IPS-18a (cell line): Measurements from ENCODE around the gene ZNF611.
A peak's percentile ranks its signal among the peaks of the same experiment; 100 is the strongest.
"Not testable (repeated sequence)": the region's sequence is repeated elsewhere in the genome, so short reads cannot be mapped to it uniquely, and the experiment has no call there.

ENCODE experiments used
- H3K27ac ChIP-seq: one replicate; pipeline ENCODE4 v1.5.1; 2013; ENCODE audit warnings: low read length
- H3K27me3 ChIP-seq: one replicate; pipeline ENCODE4 v1.6.1; 2013; ENCODE audit warnings: mild to moderate bottlenecking, low read length; ENCODE audit not compliant: control insufficient read depth, insufficient read depth
- H3K36me3 ChIP-seq: one replicate; pipeline ENCODE4 v1.6.1; 2013; ENCODE audit warnings: low read depth, low read length; ENCODE audit not compliant: control insufficient read depth
- H3K4me1 ChIP-seq: one replicate; pipeline ENCODE4 v1.6.1; 2013; ENCODE audit warnings: low read depth, low read length; ENCODE audit not compliant: control insufficient read depth
- H3K4me3 ChIP-seq: one replicate; pipeline ENCODE4 v1.5.1; 2013; ENCODE audit warnings: low read length
- H3K9ac ChIP-seq: one replicate; pipeline ENCODE4 v1.6.1; 2013; ENCODE audit warnings: mild to moderate bottlenecking, low read length, moderate library complexity
- H3K9me3 ChIP-seq: one replicate; pipeline ENCODE4 v1.6.1; 2013; ENCODE audit warnings: low read depth, low read length; ENCODE audit not compliant: control insufficient read depth

ZNF611 gene

DNA sequence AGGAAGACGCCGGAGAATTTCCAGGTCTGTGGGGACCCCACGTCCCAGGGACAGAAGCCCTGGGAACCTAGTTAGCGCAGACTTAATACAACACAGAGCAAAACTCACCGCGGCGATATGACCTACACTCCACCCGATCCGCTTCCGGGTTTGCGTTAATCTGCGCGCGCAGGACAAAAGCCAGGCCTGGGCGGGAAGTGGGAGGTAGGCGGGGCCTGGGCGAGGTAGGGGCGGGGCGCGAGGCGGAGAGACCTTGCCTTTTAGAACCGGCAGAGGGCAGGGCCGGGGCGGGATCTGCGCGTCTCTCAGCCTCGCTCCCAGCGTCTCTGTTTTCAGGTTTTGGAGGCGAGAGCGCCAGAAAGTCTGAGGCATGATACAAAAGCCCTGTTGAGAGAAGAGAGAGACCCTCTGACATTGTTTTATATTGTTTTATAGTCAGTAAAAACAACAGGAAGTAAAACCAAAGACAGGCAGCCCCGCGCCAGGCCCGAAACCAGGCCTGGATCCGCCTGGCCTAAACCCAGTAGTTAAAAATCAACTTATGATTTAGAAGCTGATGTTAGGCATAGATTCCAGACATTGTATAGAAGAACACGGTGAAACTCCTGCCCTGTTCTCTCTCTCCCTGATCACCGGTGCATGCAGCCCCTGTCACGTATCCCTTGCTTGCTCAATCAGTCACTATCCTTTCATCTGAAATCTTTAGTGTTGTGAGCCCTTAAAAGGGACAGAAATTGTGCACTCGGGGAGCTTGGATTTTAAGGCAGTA, at the start of gene ZNF611:
Gene ZNF611, minus strand, starts transcription at position 152 of the 769 bp plus-strand sequence. CDS start 19,150 bp downstream, outside the sequence.
- H3K4me3 ChIP-seq = peak within 1 kb of the TSS; percentile 99
- H3K36me3 ChIP-seq = no peaks in the 10 kb centered on the region
- H3K4me1 ChIP-seq = peaks cover 14% of the 10 kb centered on the region
- peak within 1 kb of the TSS; percentile 86 for H3K9ac ChIP-seq
- peaks cover 7% of the 10 kb centered on the region for H3K27me3 ChIP-seq
- no peak within 1 kb of the TSS for H3K27ac ChIP-seq
- no peaks in the 10 kb centered on the region for H3K9me3 ChIP-seq

GRCh38 chr19:52782864-52783263, 48.0 kb upstream of the ZNF611 start:
- H3K4me1 ChIP-seq, H3K36me3 ChIP-seq, H3K27ac ChIP-seq, H3K9me3 ChIP-seq, H3K4me3 ChIP-seq, H3K9ac ChIP-seq: not testable (repeated sequence)
- H3K27me3 ChIP-seq = peaks cover 25% of the 10 kb centered on the region

GRCh38 chr19:52778811-52779210, 44.0 kb upstream of the ZNF611 start:
- no peaks in the 10 kb centered on the region for H3K36me3 ChIP-seq
- no peaks in the 10 kb centered on the region for H3K9me3 ChIP-seq
- no peaks in the 10 kb centered on the region for H3K4me1 ChIP-seq
- no peak overlapping the region for H3K27ac ChIP-seq
- H3K4me3 ChIP-seq = no peak overlapping the region
- H3K27me3 ChIP-seq = no peaks in the 10 kb centered on the region
- no peak overlapping the region for H3K9ac ChIP-seq

DNA sequence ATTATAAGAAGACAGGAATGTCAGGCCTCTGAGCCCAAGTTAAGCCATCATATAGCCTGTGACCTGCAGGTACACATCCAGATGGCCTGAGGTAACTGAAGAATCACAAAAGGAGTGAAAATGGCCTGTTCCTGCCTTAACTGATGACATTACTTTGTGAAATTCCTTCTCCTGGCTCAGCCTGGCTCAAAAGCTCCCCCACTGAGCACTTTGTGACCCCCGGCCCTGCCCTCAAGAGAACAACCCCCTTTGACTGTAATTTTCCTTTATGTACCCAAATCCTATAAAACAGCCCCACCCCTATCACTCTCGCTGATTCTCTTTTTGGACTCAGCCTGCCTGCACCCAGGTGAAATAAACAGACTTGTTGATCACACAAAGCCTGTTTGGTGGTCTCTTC, 21.6 kb upstream of the ZNF611 start:
- not testable (repeated sequence) for H3K4me1 ChIP-seq, H3K27ac ChIP-seq, H3K4me3 ChIP-seq, H3K9ac ChIP-seq, H3K9me3 ChIP-seq, H3K36me3 ChIP-seq, H3K27me3 ChIP-seq

DNA sequence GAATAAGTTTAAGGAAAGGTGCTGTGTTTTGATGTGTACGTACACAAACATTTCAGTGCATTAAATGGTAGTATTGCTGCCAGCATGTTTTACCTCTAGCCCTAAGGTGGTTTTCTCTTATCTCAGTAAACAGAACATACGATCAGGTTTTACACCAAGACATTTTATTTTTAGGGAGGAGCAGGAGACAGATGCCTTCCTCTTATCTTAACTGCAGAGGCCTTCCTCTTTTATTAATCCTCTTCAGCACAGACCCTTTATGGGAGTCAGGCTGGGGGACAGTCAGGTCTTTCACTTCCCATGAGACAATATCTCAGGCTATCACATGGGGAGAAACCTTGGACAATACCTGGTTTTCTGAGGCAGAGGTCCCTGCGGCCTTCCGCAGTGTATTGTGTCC, 14.9 kb upstream of the ZNF611 start:
- H3K9me3 ChIP-seq = peaks cover 2% of the 10 kb centered on the region
- no peak overlapping the region for H3K9ac ChIP-seq
- no peak overlapping the region for H3K4me3 ChIP-seq
- H3K4me1 ChIP-seq = no peaks in the 10 kb centered on the region
- H3K27ac ChIP-seq = no peak overlapping the region
- no peaks in the 10 kb centered on the region for H3K36me3 ChIP-seq
- no peaks in the 10 kb centered on the region for H3K27me3 ChIP-seq

DNA sequence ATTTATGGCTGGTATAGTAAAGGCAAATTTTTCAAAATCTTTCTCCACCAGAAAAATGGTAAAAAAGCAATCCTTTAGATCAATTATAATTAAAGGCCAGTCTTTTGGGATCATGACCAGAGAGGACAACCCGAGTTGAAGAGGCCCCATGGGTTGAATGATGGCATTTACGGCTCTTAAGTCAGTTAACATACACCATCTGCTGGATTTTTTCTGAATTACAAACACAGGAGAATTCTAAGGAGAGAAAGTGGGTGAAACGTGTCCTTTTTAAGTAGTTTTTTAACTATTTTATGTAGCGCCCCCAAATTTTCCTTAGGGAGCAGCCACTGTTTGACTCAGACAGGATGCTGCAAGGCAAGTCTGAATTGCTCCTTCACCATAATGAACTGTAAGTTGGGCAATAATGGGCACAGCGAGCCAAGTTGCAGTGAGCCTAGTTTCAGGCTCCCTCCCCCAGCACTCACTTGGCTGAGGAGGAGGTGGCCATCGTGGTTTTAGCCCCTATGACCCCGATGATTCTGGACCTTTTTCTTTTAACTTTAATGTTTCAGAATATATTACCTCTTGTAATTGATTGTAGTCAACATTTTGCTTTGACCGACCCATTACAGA, 13.6 kb upstream of the ZNF611 start:
- H3K36me3 ChIP-seq = no peaks in the 10 kb centered on the region
- H3K9ac ChIP-seq = no peak overlapping the region
- no peaks in the 10 kb centered on the region for H3K4me1 ChIP-seq
- no peak overlapping the region for H3K27ac ChIP-seq
- H3K27me3 ChIP-seq = no peaks in the 10 kb centered on the region
- H3K4me3 ChIP-seq = peak overlapping the region; percentile 73
- no peaks in the 10 kb centered on the region for H3K9me3 ChIP-seq

DNA sequence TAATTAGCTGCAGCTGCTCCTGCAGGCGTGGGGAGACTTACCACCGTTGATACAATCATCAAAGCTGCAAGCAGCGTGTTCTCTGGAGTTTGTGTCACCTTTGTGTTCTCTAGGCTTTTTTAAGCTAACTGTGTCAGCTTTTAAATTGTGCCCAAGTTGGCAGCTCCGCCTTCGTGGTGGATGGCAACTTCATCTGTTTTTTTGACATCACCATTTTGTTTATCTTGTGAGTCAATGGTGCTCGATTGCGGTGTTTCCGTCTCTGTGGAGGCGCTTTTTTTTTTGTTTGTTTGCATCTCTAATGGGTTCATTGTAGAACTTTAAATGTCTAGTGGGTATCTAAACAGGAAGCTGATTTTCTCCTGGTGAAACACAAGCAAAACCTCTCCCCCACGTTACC, 11.1 kb upstream of the ZNF611 start:
- H3K9ac ChIP-seq, H3K4me1 ChIP-seq, H3K36me3 ChIP-seq, H3K27ac ChIP-seq, H3K4me3 ChIP-seq, H3K27me3 ChIP-seq, H3K9me3 ChIP-seq: not testable (repeated sequence)

DNA sequence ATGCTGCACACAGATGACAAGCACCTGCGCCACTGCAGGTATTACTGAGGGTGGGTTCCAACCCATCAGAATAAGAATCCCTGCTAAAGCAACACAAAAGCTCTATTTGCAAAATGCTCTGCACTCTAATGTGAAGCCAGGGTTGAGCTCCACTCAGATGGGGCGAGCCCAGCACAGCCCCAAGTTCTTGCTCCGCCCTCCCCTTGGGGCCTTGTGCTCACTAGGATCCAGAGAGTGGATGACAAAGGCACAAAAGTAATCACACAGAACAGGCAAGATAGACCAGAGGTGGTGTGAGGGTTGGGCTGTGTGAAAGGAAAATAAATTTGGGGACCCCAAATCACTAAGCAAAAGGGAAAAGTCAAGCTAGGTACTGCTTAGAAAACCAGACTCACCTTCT, 8.2 kb upstream of the ZNF611 start:
- Histone ChIP-seq H3K27ac (no peak overlapping the region), H3K36me3 (no peaks in the 10 kb centered on the region), H3K27me3 (no peaks in the 10 kb centered on the region), H3K9me3 (no peaks in the 10 kb centered on the region), H3K9ac (no peak overlapping the region), H3K4me1 (peaks cover 1% of the 10 kb centered on the region), H3K4me3 (no peak overlapping the region)

DNA sequence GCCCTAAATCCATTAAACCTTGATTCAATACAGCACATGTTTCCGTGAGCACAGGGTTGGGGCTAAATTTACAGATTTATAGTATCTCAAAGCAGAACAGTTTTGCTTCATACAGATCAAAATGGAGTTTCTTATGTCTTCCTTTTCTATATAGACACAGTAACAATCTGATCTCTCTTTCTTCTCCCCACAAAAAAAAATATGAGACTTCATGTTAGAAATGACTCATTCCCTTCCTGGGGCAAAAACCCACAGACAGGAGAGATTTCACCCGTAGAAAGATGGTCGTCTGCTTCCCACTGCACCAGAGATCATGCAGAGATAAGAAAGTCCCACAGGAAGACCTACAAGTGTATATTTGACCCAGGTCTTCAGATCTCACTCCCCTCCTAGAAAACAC, 7.7 kb upstream of the ZNF611 start:
- Histone ChIP-seq H3K27ac (no peak overlapping the region), H3K4me1 (peaks cover 3% of the 10 kb centered on the region), H3K4me3 (no peak overlapping the region), H3K9ac (no peak overlapping the region), H3K9me3 (no peaks in the 10 kb centered on the region), H3K36me3 (no peaks in the 10 kb centered on the region), H3K27me3 (no peaks in the 10 kb centered on the region)

- H3K4me3 ChIP-seq = no peak overlapping the region
- H3K4me1 ChIP-seq = peaks cover 3% of the 10 kb centered on the region
- H3K36me3 ChIP-seq = no peaks in the 10 kb centered on the region
- H3K27me3 ChIP-seq = no peaks in the 10 kb centered on the region
- H3K9ac ChIP-seq = no peak overlapping the region
- H3K9me3 ChIP-seq = no peaks in the 10 kb centered on the region
- H3K27ac ChIP-seq = no peak overlapping the region
These were observed 7.2 kb upstream of the ZNF611 start for GRCh38 chr19:52741951-52742485.

GRCh38 chr19:52741371-52741770, 6.5 kb upstream of the ZNF611 start:
- not testable (repeated sequence) for H3K9ac ChIP-seq, H3K4me3 ChIP-seq, H3K4me1 ChIP-seq, H3K9me3 ChIP-seq, H3K36me3 ChIP-seq, H3K27ac ChIP-seq, H3K27me3 ChIP-seq

DNA sequence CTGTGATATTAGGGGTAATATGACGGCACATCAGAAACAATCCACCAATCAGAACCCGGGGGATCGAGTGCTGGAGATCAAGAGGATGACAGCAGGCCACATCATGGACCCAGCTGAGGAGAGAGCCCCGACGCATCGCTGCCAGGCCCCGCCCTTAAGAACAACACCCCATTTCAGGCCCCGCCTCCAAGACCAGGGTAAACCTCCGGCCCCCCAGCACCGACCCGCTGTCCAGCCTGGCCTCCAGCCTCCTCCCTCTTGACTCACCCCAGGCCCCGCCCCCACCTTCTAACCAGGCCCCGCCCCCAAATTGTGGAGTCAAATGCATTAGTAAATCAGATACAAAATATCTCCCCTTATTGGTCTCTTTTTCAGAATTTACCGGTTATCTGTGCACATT, 4.7 kb upstream of the ZNF611 start:
- no peak overlapping the region for H3K27ac ChIP-seq
- no peak overlapping the region for H3K9ac ChIP-seq
- no peak overlapping the region for H3K4me3 ChIP-seq
- no peaks in the 10 kb centered on the region for H3K27me3 ChIP-seq
- H3K9me3 ChIP-seq = no peaks in the 10 kb centered on the region
- no peaks in the 10 kb centered on the region for H3K36me3 ChIP-seq
- peaks cover 10% of the 10 kb centered on the region for H3K4me1 ChIP-seq
